HS-5 (cell line): ENCODE results near the gene UNC5B.

Experiments
- DNase-seq: peaks from one replicate; pipeline ENCODE4 v3.0.0-alpha.2; 2012; ENCODE audit warnings: low read depth

Gene UNC5B

GRCh38 chr10:71239946-71240795, 27.8 kb downstream of the UNC5B start:
- DNase-seq: no peak

- no peak for DNase-seq
Observed at GRCh38 chr10:71241114-71241829, 28.9 kb downstream of the UNC5B start.

GRCh38 chr10:71241830-71242621, 29.7 kb downstream of the UNC5B start:
- no peak for DNase-seq

DNA sequence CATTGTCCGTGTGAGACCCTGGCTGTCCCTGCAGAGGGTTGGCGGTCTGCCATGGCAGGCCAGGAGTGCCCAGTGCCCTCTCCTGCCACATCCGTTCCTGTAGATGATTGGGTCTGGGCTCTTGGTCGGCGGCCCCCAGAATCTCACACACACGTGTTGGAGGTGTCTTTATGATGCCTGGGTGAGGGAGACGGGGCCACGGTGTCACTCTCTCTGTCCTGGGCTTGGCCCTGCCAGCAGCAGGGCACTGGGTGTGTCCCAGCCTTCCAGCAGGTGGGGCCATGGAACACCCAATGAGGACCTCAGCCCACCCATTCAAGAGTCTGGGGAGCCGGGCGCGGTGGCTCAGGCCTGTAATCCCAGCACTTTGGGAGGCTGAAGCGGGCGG, 30.2 kb downstream of the UNC5B start:
- DNase-seq: no peak

- DNase-seq: no peak
Observed at GRCh38 chr10:71243756-71244395, 31.5 kb downstream of the UNC5B start.

GRCh38 chr10:71244431-71245419, 32.4 kb downstream of the UNC5B start:
- peak; percentile 36 for DNase-seq

- no peak for DNase-seq
Observed at GRCh38 chr10:71245420-71246325, 33.3 kb downstream of the UNC5B start.

DNA sequence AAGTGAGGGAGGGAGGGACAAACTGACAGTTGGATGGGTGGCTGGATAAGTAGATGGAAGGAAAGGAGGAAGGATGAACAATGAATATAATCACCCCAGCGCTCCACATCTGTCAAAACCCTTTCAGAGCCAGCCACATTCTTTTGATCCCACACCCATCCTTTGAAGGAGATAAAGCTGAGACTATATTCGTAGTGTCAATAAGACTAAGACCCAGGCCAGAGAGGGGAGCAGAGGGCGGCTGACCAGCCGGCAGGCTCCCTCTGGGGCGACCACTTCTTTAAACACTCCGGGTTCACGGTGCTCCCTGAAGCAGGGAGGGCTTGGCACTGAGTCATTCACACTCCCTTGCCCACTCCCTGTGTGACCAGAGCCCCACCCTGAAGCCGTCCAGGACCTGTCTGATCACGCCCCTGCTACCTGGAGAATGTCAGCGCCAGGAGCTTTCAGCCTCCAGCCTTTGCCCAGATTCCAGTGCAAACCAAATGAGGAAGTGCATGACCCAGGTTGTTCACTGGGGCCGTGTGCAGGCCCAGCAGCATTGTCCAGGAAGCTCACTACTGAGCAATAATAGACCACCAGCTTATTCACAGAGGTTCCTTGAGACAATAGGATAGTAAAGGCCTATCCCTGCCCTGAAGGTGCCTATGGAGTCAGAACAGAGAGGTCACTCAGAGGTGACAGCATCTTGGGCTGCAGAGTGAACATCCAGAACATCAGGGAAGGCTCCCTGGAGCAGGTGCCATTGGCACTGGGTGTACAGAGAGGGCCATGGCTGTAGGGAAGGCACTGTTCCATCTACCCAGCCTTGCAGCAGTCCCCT, 34.4 kb downstream of the UNC5B start:
- DNase-seq: no peak

DNA sequence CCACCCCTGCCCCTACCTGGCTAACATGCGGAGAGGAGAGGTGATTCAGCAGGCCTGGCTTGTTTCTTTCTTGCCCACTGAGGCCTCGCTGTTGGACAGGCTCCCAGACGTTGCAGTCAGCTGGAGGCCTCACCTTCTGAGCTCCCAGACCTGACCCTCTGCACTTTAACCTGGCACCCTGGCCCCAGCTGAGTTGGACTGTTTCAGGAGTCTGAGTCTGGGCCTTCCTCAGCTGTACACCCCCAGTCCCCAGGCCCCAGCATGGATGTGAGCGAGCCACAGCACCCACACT, 35.0 kb downstream of the UNC5B start:
- no peak for DNase-seq

GRCh38 chr10:71247804-71248203, 35.4 kb downstream of the UNC5B start:
- DNase-seq: no peak

DNA sequence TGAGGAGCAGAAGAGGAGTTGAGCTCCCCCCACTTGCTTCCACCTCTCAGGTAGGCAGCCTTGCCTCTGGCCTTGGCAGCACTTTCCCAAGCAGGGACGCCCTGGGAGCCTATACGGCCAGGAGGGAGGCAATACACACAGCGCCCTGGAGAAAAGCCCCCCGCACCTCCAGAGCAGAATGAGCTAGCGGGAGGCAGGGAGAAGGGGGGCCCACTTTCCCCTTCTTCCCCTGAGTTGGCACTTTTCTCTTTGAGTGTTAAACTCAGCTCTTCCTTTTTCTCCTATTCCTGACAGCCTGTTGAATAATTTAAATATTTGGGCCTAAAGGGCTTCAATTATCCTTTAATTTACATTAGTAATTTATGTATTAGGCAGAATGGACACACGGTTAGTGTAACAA, 35.8 kb downstream of the UNC5B start:
- no peak for DNase-seq

GRCh38 chr10:71249996-71250395, 37.6 kb downstream of the UNC5B start:
- DNase-seq: no peak

GRCh38 chr10:71250405-71250804, 38.0 kb downstream of the UNC5B start:
- no peak for DNase-seq

- DNase-seq: no peak
Observed at GRCh38 chr10:71250842-71251241, 38.5 kb downstream of the UNC5B start.

GRCh38 chr10:71251319-71251718, 38.9 kb downstream of the UNC5B start:
- DNase-seq: no peak

DNA sequence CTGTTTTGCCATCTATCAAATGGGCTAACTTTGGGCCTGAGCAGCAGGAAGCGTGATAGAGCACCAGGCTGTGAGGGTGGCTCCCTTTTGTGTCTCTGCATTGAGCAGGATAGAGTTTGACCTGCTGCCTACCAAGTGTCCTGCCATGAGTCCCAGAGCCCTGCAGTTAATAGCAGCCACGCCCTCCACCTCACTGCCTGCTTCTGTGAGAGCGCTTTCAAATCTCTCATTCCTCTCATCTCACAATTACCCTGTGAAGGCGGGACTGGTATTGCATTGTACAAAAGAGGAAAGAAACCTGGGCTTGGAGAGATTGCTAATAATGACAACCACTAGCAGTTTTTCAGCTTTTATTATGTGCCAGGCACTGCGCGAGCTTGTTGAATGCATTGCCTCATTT, 39.9 kb downstream of the UNC5B start:
- DNase-seq: no peak

DNA sequence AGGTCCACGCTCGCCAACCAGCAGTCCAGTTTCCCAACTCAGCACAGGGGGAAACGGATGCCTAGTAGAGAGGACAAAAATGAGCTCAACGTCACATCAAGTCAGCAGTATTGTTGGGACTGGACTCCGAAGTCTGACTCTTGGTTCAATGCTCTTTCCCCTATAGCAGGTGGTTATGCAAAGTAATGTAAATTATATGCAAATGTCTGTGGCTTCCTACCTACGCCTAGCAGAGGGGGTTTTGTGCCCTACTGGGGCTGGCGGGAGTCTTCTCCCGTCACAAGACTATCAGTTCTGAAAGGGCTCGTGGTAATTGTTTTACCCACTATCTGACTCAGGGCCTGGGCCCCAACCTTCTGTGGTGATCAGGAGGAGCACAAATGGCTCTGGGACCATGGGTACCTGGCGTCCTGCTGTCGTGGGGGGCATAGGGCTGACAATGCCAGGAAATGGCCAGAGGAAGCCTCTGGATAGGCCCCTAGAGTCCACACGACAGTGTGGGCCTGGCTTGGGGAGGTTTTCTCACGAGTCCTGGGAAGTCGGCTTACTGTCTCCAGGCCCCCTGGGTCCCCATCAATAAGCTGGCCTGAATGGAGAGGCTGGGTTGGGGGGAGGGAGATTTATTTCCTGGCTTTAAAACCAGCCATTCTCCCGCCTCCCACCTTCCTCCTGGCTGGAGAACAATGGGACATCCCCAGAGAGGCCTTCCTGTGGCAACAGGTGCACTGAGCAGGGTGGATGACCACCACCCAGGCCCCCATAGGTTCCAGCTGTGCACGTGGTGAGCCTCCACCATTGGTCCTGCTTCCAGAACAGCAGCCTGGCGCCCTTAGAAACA, 41.8 kb downstream of the UNC5B start:
- no peak for DNase-seq

DNA sequence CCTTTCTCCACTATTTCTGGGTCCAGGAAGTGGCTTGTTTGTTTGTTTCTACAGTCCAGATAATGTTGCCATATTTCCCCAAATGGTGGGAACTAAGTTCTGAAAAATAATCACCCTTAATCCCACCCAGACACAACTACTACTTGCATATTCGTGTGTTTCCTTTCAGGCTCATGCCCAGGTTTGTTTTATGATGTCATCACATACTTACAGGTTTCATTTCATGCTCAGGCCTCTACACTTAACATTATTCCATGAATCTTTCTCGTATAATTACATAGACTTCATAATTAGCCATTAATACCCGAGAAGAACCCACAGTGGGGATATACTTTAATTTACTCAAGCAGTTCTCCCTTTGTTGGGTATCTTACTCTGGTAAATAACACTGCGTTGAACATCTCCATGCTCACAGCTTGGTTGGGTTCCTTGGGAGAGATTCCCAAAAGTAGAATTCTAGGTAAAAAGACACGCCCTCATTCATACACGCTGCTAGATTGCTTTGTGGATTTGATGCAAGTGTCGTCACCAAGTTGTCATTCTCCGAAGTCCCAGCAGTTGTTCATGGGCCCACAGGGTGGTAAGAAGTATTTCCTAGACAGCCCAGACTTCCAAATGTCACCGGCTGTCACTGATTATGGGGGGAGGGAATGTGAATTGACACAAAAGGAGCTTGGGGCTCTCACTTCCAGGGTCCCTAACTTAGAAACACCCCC, 42.6 kb downstream of the UNC5B start:
- DNase-seq: no peak
